ENCODE results near the gene INTS15. TPM values are rescaled to one million over a fixed set of nuclear protein-coding genes. Genes with fewer than 3 reads are reported as not detected.

Gene INTS15
- total RNA-seq, 1 experiment from 2014 or later, result 35.0 TPM

DNA sequence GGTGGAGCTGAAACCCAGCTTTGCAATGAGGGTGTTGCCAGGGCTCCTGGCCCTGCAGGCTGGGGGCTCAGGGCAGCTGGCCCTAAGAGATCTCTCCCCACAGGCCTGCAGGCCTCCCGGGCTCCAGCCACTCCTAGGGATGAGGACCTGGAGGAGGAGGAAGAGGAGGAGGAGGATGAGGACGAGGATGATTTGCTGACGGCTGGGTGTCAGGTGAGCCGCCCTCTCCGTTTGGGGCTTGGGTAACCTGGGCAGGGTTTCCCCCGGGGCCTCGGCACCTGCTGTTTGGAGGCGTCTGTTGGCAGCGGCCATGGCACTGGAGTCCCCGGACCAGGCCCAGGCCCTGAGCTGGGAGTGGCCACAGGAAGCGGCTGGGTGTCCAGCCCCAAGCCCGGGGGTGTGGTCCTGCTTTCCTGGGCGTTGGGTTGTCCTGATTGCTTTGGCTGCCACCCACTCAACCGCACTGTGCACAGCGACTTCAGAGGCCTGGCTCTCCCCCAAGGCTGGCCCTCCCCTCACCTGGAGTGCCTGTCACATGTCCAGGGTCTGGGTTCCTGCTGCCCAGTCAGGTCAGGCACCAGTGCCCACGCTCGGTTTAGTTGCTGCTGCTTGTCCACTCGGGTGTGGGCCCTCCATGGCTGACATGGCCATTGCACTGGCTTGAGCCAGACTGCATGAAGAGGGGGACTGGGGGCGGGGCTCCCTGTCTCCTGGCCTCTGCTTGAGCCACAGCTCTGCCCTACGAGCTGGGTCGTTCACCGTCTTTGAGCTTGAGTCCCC, 53.2 kb downstream of the INTS15 start:
- CTCF ChIA-PET, result no interaction called here
- intact Hi-C loops (cut with micrococcal nuclease; ENCODE audit: unreplicated experiment), result no loop called here
- BruUV-seq (replicated peaks), result no TSS peak
- peaks cover 15% of the 10 kb centered on the region for H3K4me1 Mint-ChIP-seq (ENCODE audit: low read depth, unreplicated experiment)
- H3K36me3 Mint-ChIP-seq (ENCODE audit: insufficient read depth, unreplicated experiment), result peaks cover 81% of the 10 kb centered on the region
- peaks cover under 1% of the 10 kb centered on the region for H3K9me3 Mint-ChIP-seq (ENCODE audit: low read depth, unreplicated experiment)
- no peak overlapping the region for H3K27ac Mint-ChIP-seq (ENCODE audit: unreplicated experiment)
- H3K4me3 Mint-ChIP-seq (ENCODE audit: low read depth, unreplicated experiment), result no peak overlapping the region
- no peaks in the 10 kb centered on the region for H3K27me3 Mint-ChIP-seq (ENCODE audit: unreplicated experiment)
- no peak for DNase-seq
- TF ChIP-seq, protein P1, sequence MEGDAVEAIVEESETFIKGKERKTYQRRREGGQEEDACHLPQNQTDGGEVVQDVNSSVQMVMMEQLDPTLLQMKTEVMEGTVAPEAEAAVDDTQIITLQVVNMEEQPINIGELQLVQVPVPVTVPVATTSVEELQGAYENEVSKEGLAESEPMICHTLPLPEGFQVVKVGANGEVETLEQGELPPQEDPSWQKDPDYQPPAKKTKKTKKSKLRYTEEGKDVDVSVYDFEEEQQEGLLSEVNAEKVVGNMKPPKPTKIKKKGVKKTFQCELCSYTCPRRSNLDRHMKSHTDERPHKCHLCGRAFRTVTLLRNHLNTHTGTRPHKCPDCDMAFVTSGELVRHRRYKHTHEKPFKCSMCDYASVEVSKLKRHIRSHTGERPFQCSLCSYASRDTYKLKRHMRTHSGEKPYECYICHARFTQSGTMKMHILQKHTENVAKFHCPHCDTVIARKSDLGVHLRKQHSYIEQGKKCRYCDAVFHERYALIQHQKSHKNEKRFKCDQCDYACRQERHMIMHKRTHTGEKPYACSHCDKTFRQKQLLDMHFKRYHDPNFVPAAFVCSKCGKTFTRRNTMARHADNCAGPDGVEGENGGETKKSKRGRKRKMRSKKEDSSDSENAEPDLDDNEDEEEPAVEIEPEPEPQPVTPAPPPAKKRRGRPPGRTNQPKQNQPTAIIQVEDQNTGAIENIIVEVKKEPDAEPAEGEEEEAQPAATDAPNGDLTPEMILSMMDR (IDR thresholded peaks at IDR 0.05; ENCODE audit: unreplicated experiment), result no peak

DNA sequence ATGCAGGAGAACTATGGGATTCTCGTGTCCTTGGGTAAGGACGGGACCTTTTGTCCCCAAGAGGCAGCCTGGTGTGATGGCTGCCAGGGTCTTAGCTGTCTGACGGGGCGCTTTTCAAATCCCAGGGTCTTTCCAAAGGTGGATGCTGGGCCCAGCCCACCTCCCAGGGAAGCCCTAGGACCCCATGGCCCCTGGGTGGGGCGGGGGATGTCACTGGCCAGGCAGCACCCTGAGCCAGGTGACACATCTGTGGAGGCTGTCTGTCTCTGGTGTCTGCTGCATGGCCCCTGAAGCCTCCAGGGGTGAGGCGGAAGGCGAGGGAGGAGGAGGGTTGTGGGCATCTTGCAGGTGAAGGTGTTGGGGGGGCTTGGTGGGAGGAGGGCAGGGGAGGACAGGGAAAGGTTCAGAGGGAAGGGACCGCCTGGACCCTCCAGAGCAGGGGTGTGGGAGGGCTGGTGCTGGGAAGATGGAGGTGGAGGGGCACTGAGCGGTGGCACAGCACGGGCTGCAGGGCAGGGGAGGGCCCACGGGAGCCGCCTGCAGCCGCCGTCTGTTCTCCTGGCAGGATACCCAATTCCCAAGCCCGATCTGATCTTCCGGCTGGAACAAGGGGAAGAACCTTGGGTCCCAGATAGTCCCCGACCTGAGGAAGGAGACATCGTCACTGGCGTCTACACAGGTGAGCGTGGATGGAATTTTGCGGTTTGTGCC, 54.2 kb downstream of the INTS15 start:
- Mint-ChIP-seq H3K4me1 (ENCODE audit: low read depth, unreplicated experiment) (peaks cover 5% of the 10 kb centered on the region), H3K4me3 (ENCODE audit: low read depth, unreplicated experiment) (no peak overlapping the region), H3K9me3 (ENCODE audit: low read depth, unreplicated experiment) (peaks cover 3% of the 10 kb centered on the region), H3K36me3 (ENCODE audit: insufficient read depth, unreplicated experiment) (peaks cover 81% of the 10 kb centered on the region), H3K27me3 (ENCODE audit: unreplicated experiment) (no peaks in the 10 kb centered on the region), H3K27ac (ENCODE audit: unreplicated experiment) (no peak overlapping the region)
- TF ChIP-seq, protein P1 (IDR thresholded peaks at IDR 0.05; ENCODE audit: unreplicated experiment), result no peak
- intact Hi-C loops (cut with micrococcal nuclease; ENCODE audit: unreplicated experiment), result no loop called here
- no TSS peak for BruUV-seq (replicated peaks)
- CTCF ChIA-PET, result no interaction called here
- no peak for DNase-seq

DNA sequence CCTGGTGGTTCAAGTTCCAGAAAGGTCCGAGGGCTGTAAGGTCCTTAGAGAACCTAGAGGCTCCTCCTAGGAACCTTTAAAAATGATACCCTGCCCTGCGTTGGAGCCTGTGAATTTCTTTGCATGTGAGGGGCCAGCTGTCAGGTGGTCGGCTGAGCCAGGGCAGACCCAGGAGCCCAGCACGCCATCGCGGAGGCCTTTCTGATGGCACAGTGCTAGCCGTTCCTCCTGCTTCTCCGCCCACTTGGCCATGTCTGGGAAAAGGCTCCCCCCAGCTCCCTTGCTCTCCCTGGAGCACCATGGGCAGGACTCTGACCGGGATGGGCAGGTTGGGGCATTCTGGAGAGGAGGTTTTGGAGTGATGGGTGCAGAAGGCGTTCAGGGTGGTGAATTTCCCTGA, 54.9 kb downstream of the INTS15 start:
- Mint-ChIP-seq H3K27ac (ENCODE audit: unreplicated experiment) (no peak overlapping the region), H3K9me3 (ENCODE audit: low read depth, unreplicated experiment) (peaks cover 3% of the 10 kb centered on the region), H3K4me1 (ENCODE audit: low read depth, unreplicated experiment) (no peaks in the 10 kb centered on the region), H3K27me3 (ENCODE audit: unreplicated experiment) (no peaks in the 10 kb centered on the region), H3K36me3 (ENCODE audit: insufficient read depth, unreplicated experiment) (peaks cover 81% of the 10 kb centered on the region), H3K4me3 (ENCODE audit: low read depth, unreplicated experiment) (no peak overlapping the region)
- intact Hi-C loops (cut with micrococcal nuclease; ENCODE audit: unreplicated experiment), result no loop called here
- no peak for DNase-seq
- BruUV-seq (replicated peaks), result no TSS peak
- CTCF ChIA-PET, result no interaction called here
- TF ChIP-seq, protein P1 (IDR thresholded peaks at IDR 0.05; ENCODE audit: unreplicated experiment), result no peak

DNA sequence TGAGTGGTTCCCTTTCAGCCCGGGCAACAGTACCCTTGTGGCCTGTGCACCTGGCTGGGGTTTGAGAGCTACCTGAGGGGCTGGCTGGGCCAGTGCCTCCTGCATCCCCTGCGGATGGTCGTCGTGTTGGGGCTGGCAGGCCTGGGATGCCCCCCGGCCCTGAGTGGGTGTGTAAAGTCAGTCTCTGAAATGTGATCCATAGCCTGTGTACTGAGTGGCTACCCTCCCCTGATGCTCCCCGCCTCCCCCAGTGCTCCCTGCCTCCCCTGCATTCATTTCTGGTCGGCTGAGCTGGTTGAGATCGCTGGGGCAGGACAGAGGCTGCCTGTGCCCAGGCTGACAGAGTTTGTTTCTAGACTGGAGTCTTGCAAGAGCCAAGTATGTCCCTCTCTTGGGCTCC, 56.6 kb downstream of the INTS15 start:
- Mint-ChIP-seq H3K27ac (ENCODE audit: unreplicated experiment) (no peak overlapping the region), H3K36me3 (ENCODE audit: insufficient read depth, unreplicated experiment) (peaks cover 91% of the 10 kb centered on the region), H3K4me1 (ENCODE audit: low read depth, unreplicated experiment) (no peaks in the 10 kb centered on the region), H3K4me3 (ENCODE audit: low read depth, unreplicated experiment) (no peak overlapping the region), H3K9me3 (ENCODE audit: low read depth, unreplicated experiment) (peaks cover 6% of the 10 kb centered on the region), H3K27me3 (ENCODE audit: unreplicated experiment) (no peaks in the 10 kb centered on the region)
- CTCF ChIA-PET, result interaction anchor here (0.7 kb wide), 1 partner anchor 370 kb away, joined by 4 read pairs; no protein-coding TSS in a partner anchor
- intact Hi-C loops (cut with micrococcal nuclease; ENCODE audit: unreplicated experiment), result no loop called here
- TF ChIP-seq, protein P1 (IDR thresholded peaks at IDR 0.05; ENCODE audit: unreplicated experiment), result no peak
- no peak for DNase-seq
- BruUV-seq (replicated peaks), result no TSS peak

All from Calu3 (cell line).